ENCODE data around the gene COTL1. TPM values are rescaled to one million over a fixed set of nuclear protein-coding genes. Genes with fewer than 3 reads are reported as not detected.
"Not testable (repeated sequence)": the region's sequence is repeated elsewhere in the genome, so short reads cannot be mapped to it uniquely, and the experiment has no call there.

The COTL1 gene
- total RNA-seq, 2 experiments from 2014 or later: 179 to 181 TPM

GRCh38 chr16:84527532-84528269 lies 90.2 kb downstream of the COTL1 start:
- no peak overlapping the region for H3K4me3 ChIP-seq (ENCODE audit: low read length)
- peaks cover 0 to 8% of the 10 kb centered on the region in 2 experiments for H3K9me3 ChIP-seq (ENCODE audit: control insufficient read depth in 1 of 2, insufficient read depth in 1 of 2, low read length in 2 of 2)
- H3K4me3 Mint-ChIP-seq: no peak overlapping the region
- no peaks in the 10 kb centered on the region for H3K36me3 Mint-ChIP-seq (ENCODE audit: low read depth)
- H3K4me1 Mint-ChIP-seq (ENCODE audit: low read depth): no peaks in the 10 kb centered on the region
- DNase-seq (no peak), ATAC-seq (ENCODE audit: poor library complexity) (no peak)
- H3K9me3 Mint-ChIP-seq: peaks cover 2% of the 10 kb centered on the region
- no peaks in the 10 kb centered on the region for H3K27me3 Mint-ChIP-seq
- peaks cover 3% of the 10 kb centered on the region for H3K4me1 ChIP-seq (ENCODE audit: insufficient read depth, low read length)
- intact Hi-C loops (cut with DNase I, micrococcal nuclease): no loop called here
- H3K27me3 ChIP-seq (ENCODE audit: control insufficient read depth in 1 of 2, insufficient read depth in 2 of 2, low read length in 2 of 2): no peaks in the 10 kb centered on the region
- no peak overlapping the region for H3K27ac Mint-ChIP-seq
- POLR2A ChIA-PET: interaction anchor here (0.7 kb wide), 1 partner anchor 9 kb away, joined by 3 read pairs; no protein-coding TSS in a partner anchor
- no peak overlapping the region for H3K27ac ChIP-seq (ENCODE audit: low read depth in 1 of 2, low read length in 2 of 2)
- no peaks in the 10 kb centered on the region for H3K36me3 ChIP-seq (ENCODE audit: insufficient read depth, low read length)
- CTCF ChIA-PET: no interaction called here
- TF ChIP-seq CTCF (IDR thresholded peaks at IDR 0.05): no peak

DNA sequence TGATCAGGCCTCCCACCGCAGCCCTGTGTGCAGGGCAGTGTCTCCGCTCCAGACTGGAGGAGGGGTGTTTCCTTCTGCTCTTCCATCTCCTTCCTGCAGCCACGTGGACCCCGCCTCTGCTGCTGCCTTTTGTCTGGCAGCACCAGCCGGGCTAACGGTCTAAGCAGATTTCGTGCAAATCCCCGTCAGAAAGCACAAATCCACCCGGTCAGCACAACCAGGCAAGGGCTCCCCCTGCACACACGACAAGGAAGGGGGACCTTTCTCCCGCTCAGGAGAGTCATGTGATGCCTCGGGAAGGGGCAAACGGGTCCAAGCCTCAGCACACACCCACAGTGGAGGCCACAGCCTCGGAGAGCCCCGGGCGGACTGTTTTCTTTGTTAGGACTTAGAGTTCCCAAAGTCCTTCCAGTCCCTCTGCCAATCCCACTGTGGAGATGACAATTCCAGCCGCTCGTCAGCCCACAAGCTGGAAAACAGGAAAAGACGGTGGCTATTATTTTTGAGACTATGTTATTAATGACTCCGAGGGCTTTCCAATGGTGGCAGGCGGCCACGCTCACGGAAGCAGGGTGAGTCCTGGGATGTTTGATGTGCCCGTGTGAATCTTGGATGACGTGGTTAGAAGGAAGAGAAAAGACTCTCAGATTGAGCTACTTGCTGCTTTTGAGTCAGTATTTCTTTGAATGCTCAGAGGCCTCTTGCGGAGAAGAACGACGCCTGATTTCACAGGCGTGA lies 90.9 kb downstream of the COTL1 start:
- Histone ChIP-seq H3K4me3 (ENCODE audit: low read length) (no peak overlapping the region), H3K9me3 (ENCODE audit: control insufficient read depth in 1 of 2, insufficient read depth in 1 of 2, low read length in 2 of 2) (peaks cover 0 to 8% of the 10 kb centered on the region in 2 experiments), H3K27me3 (ENCODE audit: control insufficient read depth in 1 of 2, insufficient read depth in 2 of 2, low read length in 2 of 2) (no peaks in the 10 kb centered on the region), H3K4me1 (ENCODE audit: insufficient read depth, low read length) (no peaks in the 10 kb centered on the region), H3K36me3 (ENCODE audit: insufficient read depth, low read length) (no peaks in the 10 kb centered on the region), H3K27ac (ENCODE audit: low read depth in 1 of 2, low read length in 2 of 2) (no peak overlapping the region)
- Mint-ChIP-seq H3K36me3 (ENCODE audit: low read depth) (no peaks in the 10 kb centered on the region), H3K4me1 (ENCODE audit: low read depth) (no peaks in the 10 kb centered on the region), H3K4me3 (no peak overlapping the region), H3K27ac (no peak overlapping the region), H3K9me3 (peaks cover 2% of the 10 kb centered on the region), H3K27me3 (no peaks in the 10 kb centered on the region)
- no peak for DNase-seq
- ChIA-PET POLR2A (no interaction called here), CTCF (no interaction called here)
- TF ChIP-seq CTCF (IDR thresholded peaks at IDR 0.05): no peak
- intact Hi-C loops (cut with DNase I, micrococcal nuclease): no loop called here
- ATAC-seq (ENCODE audit: poor library complexity): no peak

GRCh38 chr16:84524941-84525581 lies 92.8 kb downstream of the COTL1 start:
- H3K9me3 Mint-ChIP-seq; H3K4me3 ChIP-seq (ENCODE audit: low read length); H3K4me1 ChIP-seq (ENCODE audit: insufficient read depth, low read length); H3K27me3 Mint-ChIP-seq; H3K4me3 Mint-ChIP-seq; DNase-seq; H3K27me3 ChIP-seq (ENCODE audit: control insufficient read depth in 1 of 2, insufficient read depth in 2 of 2, low read length in 2 of 2); H3K27ac ChIP-seq (ENCODE audit: low read depth in 1 of 2, low read length in 2 of 2); H3K27ac Mint-ChIP-seq; H3K36me3 ChIP-seq (ENCODE audit: insufficient read depth, low read length); H3K9me3 ChIP-seq (ENCODE audit: control insufficient read depth in 1 of 2, insufficient read depth in 1 of 2, low read length in 2 of 2); intact Hi-C loops (cut with DNase I, micrococcal nuclease); ATAC-seq (ENCODE audit: poor library complexity); H3K4me1 Mint-ChIP-seq (ENCODE audit: low read depth); H3K36me3 Mint-ChIP-seq (ENCODE audit: low read depth); CTCF ChIA-PET: not testable (repeated sequence)
- POLR2A ChIA-PET: interaction anchor here (0.6 kb wide), 1 partner anchor 233 kb away, joined by 3 read pairs; no protein-coding TSS in a partner anchor

Measured in CD4-positive, alpha-beta T cell (primary cell).